Stimulated activated naive CD8-positive, alpha-beta T cell treated with anti-CD3 and anti-CD28 coated beads, Interleukin-15, Interleukin-2, amounts not matched to agents 100 ng/mL and 50 ng/mL, for 24 hours (primary cell): Measurements from ENCODE around the gene ADD3.

Experiments used
- H3K27ac Mint-ChIP-seq: one replicate; pipeline ENCODE4 v1.8.0; 2021; ENCODE audit warnings: mild to moderate bottlenecking, mixed read lengths
- H3K27me3 Mint-ChIP-seq: one replicate; pipeline ENCODE4 v1.8.0; 2021; ENCODE audit warnings: mixed read lengths
- H3K36me3 Mint-ChIP-seq: one replicate; pipeline ENCODE4 v1.8.0; 2021; ENCODE audit warnings: low read depth, mixed read lengths
- H3K4me1 Mint-ChIP-seq: one replicate; pipeline ENCODE4 v1.8.0; 2021; ENCODE audit warnings: low read depth, mixed read lengths
- H3K4me3 Mint-ChIP-seq: one replicate; pipeline ENCODE4 v1.8.0; 2021; ENCODE audit warnings: mild to moderate bottlenecking, mixed read lengths
- H3K9me3 Mint-ChIP-seq: one replicate; pipeline ENCODE4 v1.8.0; 2021; ENCODE audit warnings: mixed read lengths

ADD3 gene

GRCh38 chr10:110176141-110177030 is 168.6 kb downstream of the ADD3 start:
- no peaks in the 10 kb centered on the region for H3K36me3 Mint-ChIP-seq
- peaks cover 52% of the 10 kb centered on the region for H3K27me3 Mint-ChIP-seq
- H3K27ac Mint-ChIP-seq, result no peak overlapping the region

GRCh38 chr10:110179220-110179619 is 171.4 kb downstream of the ADD3 start:
- Mint-ChIP-seq H3K9me3 (no peaks in the 10 kb centered on the region), H3K4me1 (no peaks in the 10 kb centered on the region), H3K36me3 (no peaks in the 10 kb centered on the region), H3K27me3 (peaks cover 50% of the 10 kb centered on the region), H3K4me3 (no peak overlapping the region), H3K27ac (no peak overlapping the region)

More at GRCh38 chr10:110176141-110177030, 168.6 kb downstream of the ADD3 start:
- H3K4me1 Mint-ChIP-seq, result no peaks in the 10 kb centered on the region
- H3K9me3 Mint-ChIP-seq, result no peaks in the 10 kb centered on the region
- H3K4me3 Mint-ChIP-seq, result no peak overlapping the region

GRCh38 chr10:110181451-110181850 is 173.7 kb downstream of the ADD3 start:
- Mint-ChIP-seq H3K4me3 (no peak overlapping the region), H3K27me3 (peaks cover 35% of the 10 kb centered on the region), H3K36me3 (no peaks in the 10 kb centered on the region), H3K4me1 (no peaks in the 10 kb centered on the region), H3K27ac (no peak overlapping the region), H3K9me3 (no peaks in the 10 kb centered on the region)

DNA sequence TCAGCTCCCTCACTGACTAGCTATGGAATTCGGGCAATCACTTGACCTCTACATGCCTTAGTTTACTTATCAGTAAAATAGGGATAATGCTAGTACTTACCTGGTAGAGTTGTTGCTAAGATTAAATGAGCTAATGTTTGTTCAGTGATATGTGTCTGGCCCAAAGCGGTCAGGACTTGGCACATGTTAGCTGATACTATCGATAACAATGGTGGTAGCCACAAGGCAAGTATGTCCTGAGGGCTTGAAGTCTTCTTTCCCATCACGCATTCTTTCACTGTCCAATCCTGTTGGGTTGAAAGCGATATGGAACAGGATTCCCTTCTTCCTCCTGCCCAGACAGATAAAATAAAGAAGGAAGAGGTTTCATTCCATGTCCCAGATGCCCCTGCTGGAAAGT is 174.1 kb downstream of the ADD3 start:
- Mint-ChIP-seq H3K9me3 (no peaks in the 10 kb centered on the region), H3K4me3 (no peak overlapping the region), H3K27ac (no peak overlapping the region), H3K36me3 (no peaks in the 10 kb centered on the region), H3K27me3 (peaks cover 36% of the 10 kb centered on the region), H3K4me1 (no peaks in the 10 kb centered on the region)

DNA sequence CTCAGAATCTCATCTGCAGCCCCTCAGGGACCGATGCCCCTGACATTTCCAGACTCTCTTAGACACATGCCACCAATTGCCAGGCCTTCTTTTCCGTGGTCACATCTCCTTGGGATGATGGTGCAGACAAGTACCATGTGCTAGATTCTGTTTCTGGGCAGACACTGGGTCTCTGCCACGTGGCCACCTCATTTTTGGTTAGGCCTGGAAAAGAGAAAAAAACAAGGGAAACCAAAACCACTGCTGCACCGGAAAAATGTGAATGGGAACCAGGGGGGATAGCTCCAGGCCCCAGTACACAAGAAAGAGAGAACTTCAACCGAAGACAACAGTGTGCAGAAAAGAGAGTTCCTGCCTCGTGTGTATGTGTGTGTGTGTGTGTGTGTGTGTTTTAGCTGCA is 176.6 kb downstream of the ADD3 start:
- Mint-ChIP-seq H3K4me3 (no peak overlapping the region), H3K27me3 (peaks cover 31% of the 10 kb centered on the region)

More for the DNA sequence above, 176.6 kb downstream of the ADD3 start:
- Mint-ChIP-seq H3K9me3 (no peaks in the 10 kb centered on the region), H3K36me3 (no peaks in the 10 kb centered on the region), H3K4me1 (no peaks in the 10 kb centered on the region), H3K27ac (no peak overlapping the region)
